B cell (primary cell): ENCODE data around the gene SLC25A13. TPM values are rescaled to one million over a fixed set of nuclear protein-coding genes. Genes with fewer than 3 reads are reported as not detected.

ENCODE experiments used
- ATAC-seq: fragments of 200-7000 bp; cut with Tn5 transposase; one replicate; pipeline ENCODE4 v1.10.0; 2021; ENCODE audit warnings: low read depth, mild to moderate bottlenecking, moderate number of reproducible peaks, moderate library complexity
- CTCF ChIA-PET: fragments of 350-600 bp; sonication (Branson Sonifier 250); formaldehyde crosslinking; loops from one replicate; lab custom pipeline; 2021; ENCODE audit warnings: antibody characterized with exemption, inconsistent platforms; lab: Charles Lee
- POLR2A ChIA-PET: fragments of 350-600 bp; sonication (Branson Sonifier 250); formaldehyde crosslinking; loops from one replicate; lab custom pipeline; 2021; ENCODE audit warnings: antibody characterized with exemption; lab: Charles Lee
- DNase-seq: peaks from one replicate; pipeline ENCODE4 v3.0.0; 2013
- H2AFZ ChIP-seq: 2 replicates; pipeline ENCODE4 v1.6.1; 2012; ENCODE audit warnings: mild to moderate bottlenecking, low read depth, low read length; ENCODE audit not compliant: insufficient read depth, poor library complexity, severe bottlenecking
- H3K27ac ChIP-seq, 2 donors: 1 replicate in 1 of 2; 2 replicates in 1 of 2; pipeline ENCODE4 v1.5.1; 2012 to 2013; ENCODE audit warnings: low read length in 2 of 2, mild to moderate bottlenecking in 2 of 2, moderate library complexity in 1 of 2
- H3K27me3 ChIP-seq, 4 experiments: fragments of 200-600 bp in 1 of 4; sonication (generic) in 1 of 4; replicated peaks in 1 of 4; 1 replicate in 2 of 4; 2 replicates in 2 of 4; pipeline versions ENCODE4 v1.6.1 to v1.7.0; 2013 to 2016; ENCODE audit warnings: low read length in 3 of 4, mild to moderate bottlenecking in 2 of 4, mixed read lengths in 1 of 4, moderate library complexity in 1 of 4; ENCODE audit not compliant: insufficient read depth in 4 of 4, control insufficient read depth in 3 of 4; ENCODE audit errors: control extremely low read depth in 1 of 4
- H3K36me3 ChIP-seq, 2 experiments: replicated peaks in 1 of 2; 1 replicate in 1 of 2; 2 replicates in 1 of 2; pipeline versions ENCODE4 v1.6.1 to v1.7.1; 2013; ENCODE audit warnings: low read length in 1 of 2; ENCODE audit not compliant: insufficient read depth in 2 of 2, control insufficient read depth in 1 of 2; ENCODE audit errors: control extremely low read depth in 1 of 2, extremely low read depth in 1 of 2
- H3K4me1 ChIP-seq, 2 donors: fragments of 200-600 bp in 1 of 2; sonication (generic) in 1 of 2; 1 replicate in 1 of 2; 2 replicates in 1 of 2; pipeline versions ENCODE4 v1.5.1 to v1.6.1; 2013 to 2017; ENCODE audit warnings: low read length in 2 of 2; ENCODE audit not compliant: control insufficient read depth in 2 of 2, insufficient read depth in 2 of 2
- H3K4me2 ChIP-seq: replicated peaks from 2 replicates; pipeline ENCODE3; 2012; ENCODE audit warnings: mild to moderate bottlenecking, low read depth, low read length; ENCODE audit not compliant: poor library complexity, severe bottlenecking
- H3K4me3 ChIP-seq, 5 experiments: fragments of 200-600 bp in 1 of 5; sonication (generic) in 1 of 5; 1 replicate in 3 of 5; 2 replicates in 2 of 5; pipeline versions ENCODE4 v1.5.1 to v1.7.0; 2011 to 2016; ENCODE audit warnings: low read length in 4 of 5, mild to moderate bottlenecking in 4 of 5, low read depth in 2 of 5, control low read depth in 1 of 5, moderate library complexity in 1 of 5; ENCODE audit not compliant: insufficient read depth in 1 of 5; ENCODE audit errors: control extremely low read depth in 1 of 5, extremely low read depth in 1 of 5
- H3K79me2 ChIP-seq: fragments of 200-600 bp; sonication (generic); one replicate; pipeline ENCODE4 v1.6.0; 2016; ENCODE audit warnings: low read length; ENCODE audit not compliant: control insufficient read depth, insufficient read depth
- H3K9ac ChIP-seq: fragments of 200-600 bp; sonication (generic); 2 replicates; pipeline ENCODE4 v1.6.1; 2017; ENCODE audit warnings: mild to moderate bottlenecking, low read length, moderate library complexity
- H3K9me3 ChIP-seq, 3 donors: one replicate each; pipeline versions ENCODE4 v1.6.1 to v1.7.1; 2013; ENCODE audit warnings: low read length in 2 of 3; ENCODE audit not compliant: control insufficient read depth in 2 of 3, insufficient read depth in 1 of 3; ENCODE audit errors: control extremely low read depth in 1 of 3
- H4K20me1 ChIP-seq: 2 replicates; pipeline ENCODE4 v1.6.0; 2012; ENCODE audit warnings: mild to moderate bottlenecking, low read length; ENCODE audit not compliant: insufficient read depth, control insufficient read depth, poor library complexity, severe bottlenecking
- H3K27ac Mint-ChIP-seq: one replicate; pipeline ENCODE4 v1.8.0; 2021; ENCODE audit warnings: mixed read lengths
- H3K27me3 Mint-ChIP-seq: one replicate; pipeline ENCODE4 v1.8.0; 2021; ENCODE audit warnings: mixed read lengths
- H3K4me1 Mint-ChIP-seq: one replicate; pipeline ENCODE4 v1.8.0; 2021; ENCODE audit warnings: mixed read lengths
- H3K4me3 Mint-ChIP-seq: one replicate; pipeline ENCODE4 v1.8.0; 2021; ENCODE audit warnings: mixed read lengths
- H3K9me3 Mint-ChIP-seq: one replicate; pipeline ENCODE4 v1.8.0; 2022; ENCODE audit warnings: mixed read lengths; ENCODE audit not compliant: insufficient read depth
- CTCF ChIP-seq: fragments of 200-600 bp; IDR thresholded peaks from one replicate; pipeline ENCODE4 v1.8.0; 2022; ENCODE audit warnings: antibody characterized with exemption, mild to moderate bottlenecking
- EZH2 ChIP-seq: IDR thresholded peaks from 2 replicates; pipeline ENCODE4 v1.6.1; 2012; ENCODE audit warnings: borderline replicate concordance, low read depth, mild to moderate bottlenecking, moderate library complexity, low read length; ENCODE audit not compliant: insufficient read depth, poor library complexity, severe bottlenecking
- WGBS: methylation state at CpG from one replicate; pipeline ENCODE4 v1.1.5; 2013; ENCODE audit warnings: missing lambda C conversion rate; ENCODE audit not compliant: insufficient coverage; 5-methylcytosine and 5-hydroxymethylcytosine counted together
- intact Hi-C: fragments of 100-400 bp; cut with micrococcal nuclease; formaldehyde crosslinking; loops from one replicate; pipeline ENCODE4 v1.10.0; 2022
- polyA plus RNA-seq: library from polyadenylated mRNA; depleted of rRNA; stranded (reverse); fragments of >200 nt; gene quantifications from 2 replicates; pipeline ENCODE4 v1.2.3, GENCODE V29; 2012
- total RNA-seq, 2 donors: library from RNA; stranded (reverse); fragments of 120-200 nt in 1 of 2; gene quantifications; 1 replicate in 1 of 2; 2 replicates in 1 of 2; pipeline versions ENCODE4 v1.2.3 to v1.2.4, GENCODE V29; 2013 to 2022

The SLC25A13 gene
- total and polyA plus RNA-seq, 2 donors (not counting 1 experiment from before 2014, with no cell fraction given), result 12.5 to 30.9 TPM

GRCh38 chr7:96085953-96086352 lies 235.9 kb downstream of the SLC25A13 start:
- Histone ChIP-seq H2AFZ (no peak overlapping the region), H3K4me2 (no peak overlapping the region), H3K9ac (no peak overlapping the region), H3K4me1 (no peaks in the 10 kb centered on the region), H3K79me2 (no peaks in the 10 kb centered on the region), H3K27me3 (no peaks in the 10 kb centered on the region), H3K27ac (no peak overlapping the region), H3K36me3 (no peaks in the 10 kb centered on the region), H3K9me3 (no peaks in the 10 kb centered on the region), H3K4me3 (no peak overlapping the region), H4K20me1 (no peaks in the 10 kb centered on the region)
- POLR2A ChIA-PET, result no interaction called here
- Mint-ChIP-seq H3K4me1 (no peaks in the 10 kb centered on the region), H3K27me3 (peaks cover 9% of the 10 kb centered on the region), H3K9me3 (no peaks in the 10 kb centered on the region), H3K27ac (no peak overlapping the region), H3K4me3 (no peak overlapping the region)
- ATAC-seq, result no peak
- no CpG with 5 or more reads among the region's 3 CpGs for WGBS
- DNase-seq, result no peak
- intact Hi-C loops, result no loop called here
- CTCF ChIA-PET, result interaction anchor here (0.6 to 1.6 kb wide), 2 partner anchors 611 to 941 kb away, joined by 4 to 7 read pairs; no protein-coding TSS in a partner anchor
- TF ChIP-seq CTCF, result no peak
- TF ChIP-seq EZH2, result no peak

GRCh38 chr7:96084881-96085553 lies 236.9 kb downstream of the SLC25A13 start:
- Histone ChIP-seq H3K36me3 (no peaks in the 10 kb centered on the region), H4K20me1 (no peaks in the 10 kb centered on the region), H3K4me1 (no peaks in the 10 kb centered on the region), H3K27ac (no peak overlapping the region), H3K9ac (no peak overlapping the region), H3K9me3 (no peaks in the 10 kb centered on the region), H2AFZ (no peak overlapping the region), H3K79me2 (no peaks in the 10 kb centered on the region), H3K4me2 (no peak overlapping the region), H3K4me3 (no peak overlapping the region), H3K27me3 (peaks cover 0 to 7% (median 1%) of the 10 kb centered on the region in 4 experiments)
- no peak for TF ChIP-seq EZH2
- TF ChIP-seq CTCF, result no peak
- intact Hi-C loops, result no loop called here
- peaks cover 5% of the 10 kb centered on the region for H3K27me3 Mint-ChIP-seq
- H3K4me3 Mint-ChIP-seq, result no peak overlapping the region
- POLR2A ChIA-PET, result no interaction called here
- no peak for ATAC-seq
- DNase-seq, result no peak
- CTCF ChIA-PET, result interaction anchor here (0.6 to 1.6 kb wide), 2 partner anchors 10 to 942 kb away, joined by 4 to 7 read pairs; no protein-coding TSS in a partner anchor
- H3K4me1 Mint-ChIP-seq, result no peaks in the 10 kb centered on the region
- 91% methylated on average over 1 of the region's 1 CpG for WGBS
- H3K9me3 Mint-ChIP-seq, result no peaks in the 10 kb centered on the region
- H3K27ac Mint-ChIP-seq, result no peak overlapping the region
